Measurements from ENCODE around the gene COPZ2. TPM values are rescaled to one million over a fixed set of nuclear protein-coding genes. Genes with fewer than 3 reads are reported as not detected.

COPZ2 gene
- total and polyA plus RNA-seq, 9 of the 15 experiments (the other 6 are each of a cell fraction or from before 2014, with no cell fraction given), result 0.22 to 0.49 TPM; not detected in 7

GRCh38 chr17:48055531-48056245, 18.1 kb upstream of the COPZ2 start (continued):
- no peak for TF ChIP-seq MLLT1 (IDR thresholded peaks at IDR 0.05)
- TF ChIP-seq FOSL1 (tag; conservative IDR thresholded peaks at IDR 0.05), result peak; percentile 43
- 0 out of 4 replicates have a peak, but pooled peaks of 1 of the 2 experiments have one; percentile 17 for TF ChIP-seq FOXK2 (conservative IDR thresholded peaks at IDR 0.05 in 1 of 2, IDR thresholded peaks at IDR 0.05 in 1 of 2; ENCODE audit: low read depth in 2 of 2)
- 0 out of 4 replicates have a peak, but pooled peaks of 1 of the 2 experiments have one; percentile 21 for TF ChIP-seq ZNF318 (IDR thresholded peaks at IDR 0.05; ENCODE audit: borderline replicate concordance in 1 of 2, low read depth in 1 of 2)
- no peak for TF ChIP-seq TFE3 (CRISPR knock-in tag; IDR thresholded peaks at IDR 0.05)
- TF ChIP-seq ZKSCAN8 (CRISPR knock-in tag; IDR thresholded peaks at IDR 0.05), result 0 out of 2 replicates have a peak, but pooled peaks have one; percentile 66
- no peak for TF ChIP-seq MTA2 (IDR thresholded peaks at IDR 0.05; ENCODE audit: low read depth)
- no peak for TF ChIP-seq SFPQ (IDR thresholded peaks at IDR 0.05; ENCODE audit: low read depth, low read length)
- TF ChIP-seq KAT8 (IDR thresholded peaks at IDR 0.05; ENCODE audit: low read depth), result no peak
- TF ChIP-seq KHSRP (IDR thresholded peaks at IDR 0.05), result no peak
- peak; percentile 68; the same call in 1 of the 2 replicates for TF ChIP-seq ZNF583 (CRISPR knock-in tag; IDR thresholded peaks at IDR 0.05)

All from K562 (cell line).